Thyroid gland (tissue), 4 donors: ENCODE measurements around the gene NAT10.

Experiments used
- POLR2A ChIP-seq, 2 donors: fragments of 450-650 bp; IDR thresholded peaks; one replicate each; pipeline ENCODE4 v1.6.1; 2017; ENCODE audit warnings: antibody characterized with exemption in 2 of 2, mild to moderate bottlenecking in 2 of 2, moderate library complexity in 1 of 2
- TF ChIP-seq, protein P1 (sequence below), 6 experiments: fragments of 200-600 bp in 3 of 6; fragments of 450-650 bp in 3 of 6; sonication (generic) in 3 of 6; IDR thresholded peaks; one replicate each; pipeline ENCODE4 v1.5.1; 2016 to 2019; ENCODE audit warnings: antibody characterized with exemption in 6 of 6, mild to moderate bottlenecking in 2 of 6, inconsistent platforms in 1 of 6, moderate library complexity in 1 of 6

DNA sequence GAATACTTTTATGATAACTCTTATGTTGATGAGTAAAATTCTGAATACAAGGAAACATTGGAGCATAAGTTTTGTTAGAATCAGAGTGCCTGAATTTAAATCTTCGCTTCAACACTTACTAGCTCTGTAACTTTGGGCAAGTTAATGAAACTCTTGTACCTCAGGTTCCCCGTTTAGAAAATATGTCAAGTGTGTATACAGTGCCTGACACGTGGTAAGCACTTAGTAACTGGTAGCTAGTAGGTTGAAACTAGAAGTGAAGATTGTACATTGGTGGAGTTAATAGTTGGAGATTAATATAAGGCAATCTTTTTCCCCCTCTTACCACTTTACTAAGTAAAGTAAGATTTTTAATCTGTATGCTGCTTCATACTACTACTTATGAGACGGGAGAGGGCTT, 24.8 kb upstream of the NAT10 start:
- TF ChIP-seq, protein P1, sequence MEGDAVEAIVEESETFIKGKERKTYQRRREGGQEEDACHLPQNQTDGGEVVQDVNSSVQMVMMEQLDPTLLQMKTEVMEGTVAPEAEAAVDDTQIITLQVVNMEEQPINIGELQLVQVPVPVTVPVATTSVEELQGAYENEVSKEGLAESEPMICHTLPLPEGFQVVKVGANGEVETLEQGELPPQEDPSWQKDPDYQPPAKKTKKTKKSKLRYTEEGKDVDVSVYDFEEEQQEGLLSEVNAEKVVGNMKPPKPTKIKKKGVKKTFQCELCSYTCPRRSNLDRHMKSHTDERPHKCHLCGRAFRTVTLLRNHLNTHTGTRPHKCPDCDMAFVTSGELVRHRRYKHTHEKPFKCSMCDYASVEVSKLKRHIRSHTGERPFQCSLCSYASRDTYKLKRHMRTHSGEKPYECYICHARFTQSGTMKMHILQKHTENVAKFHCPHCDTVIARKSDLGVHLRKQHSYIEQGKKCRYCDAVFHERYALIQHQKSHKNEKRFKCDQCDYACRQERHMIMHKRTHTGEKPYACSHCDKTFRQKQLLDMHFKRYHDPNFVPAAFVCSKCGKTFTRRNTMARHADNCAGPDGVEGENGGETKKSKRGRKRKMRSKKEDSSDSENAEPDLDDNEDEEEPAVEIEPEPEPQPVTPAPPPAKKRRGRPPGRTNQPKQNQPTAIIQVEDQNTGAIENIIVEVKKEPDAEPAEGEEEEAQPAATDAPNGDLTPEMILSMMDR (IDR thresholded peaks at IDR 0.05): no peak
- TF ChIP-seq POLR2A (IDR thresholded peaks at IDR 0.05): no peak
